DMS53 treated with DMSO at 0.1 percent for 48 hours (cell line): ENCODE measurements around the gene CPNE8.
A peak's percentile ranks its signal among the peaks of the same experiment; 100 is the strongest.
"Not testable (repeated sequence)": the region's sequence is repeated elsewhere in the genome, so short reads cannot be mapped to it uniquely, and the experiment has no call there.

ENCODE experiments used
- DNase-seq: peaks from one replicate; lab custom pipeline; 2025; ENCODE audit not compliant: unreplicated experiment; lab: John Stamatoyannopoulos, UW

Gene CPNE8

GRCh38 chr12:38744041-38744440 is 161.3 kb downstream of the CPNE8 start:
- no peak for DNase-seq

GRCh38 chr12:38742496-38742895 is 162.9 kb downstream of the CPNE8 start:
- not testable (repeated sequence) for DNase-seq

- no peak for DNase-seq
These were observed 168.6 kb downstream of the CPNE8 start for GRCh38 chr12:38736821-38737220.

- DNase-seq, result no peak
These were observed 172.6 kb downstream of the CPNE8 start for GRCh38 chr12:38732761-38733160.

GRCh38 chr12:38728894-38729293 is 176.5 kb downstream of the CPNE8 start:
- no peak for DNase-seq

- DNase-seq, result no peak
These were observed 183.7 kb downstream of the CPNE8 start for GRCh38 chr12:38721611-38722252.

- no peak for DNase-seq
These were observed 184.7 kb downstream of the CPNE8 start for GRCh38 chr12:38720661-38721060.

GRCh38 chr12:38713294-38713693 is 192.1 kb downstream of the CPNE8 start:
- no peak for DNase-seq

GRCh38 chr12:38711054-38711453 is 194.3 kb downstream of the CPNE8 start:
- DNase-seq, result no peak

GRCh38 chr12:38708466-38708865 is 196.9 kb downstream of the CPNE8 start:
- DNase-seq, result no peak

- DNase-seq, result no peak
These were observed 197.7 kb downstream of the CPNE8 start for GRCh38 chr12:38707648-38708047.

- DNase-seq, result no peak
These were observed 208.1 kb downstream of the CPNE8 start for GRCh38 chr12:38697289-38697688.

- DNase-seq, result no peak
These were observed 210.3 kb downstream of the CPNE8 start for GRCh38 chr12:38695057-38695456.

- DNase-seq, result no peak
These were observed 214.2 kb downstream of the CPNE8 start for GRCh38 chr12:38691164-38691563.

GRCh38 chr12:38690646-38691045 is 214.7 kb downstream of the CPNE8 start:
- DNase-seq, result no peak

GRCh38 chr12:38689704-38690103 is 215.7 kb downstream of the CPNE8 start:
- DNase-seq, result no peak

- no peak for DNase-seq
These were observed 216.2 kb downstream of the CPNE8 start for GRCh38 chr12:38689195-38689594.

GRCh38 chr12:38682521-38682920 is 222.9 kb downstream of the CPNE8 start:
- no peak for DNase-seq

GRCh38 chr12:38669530-38669929 is 235.9 kb downstream of the CPNE8 start:
- DNase-seq, result no peak

- no peak for DNase-seq
These were observed 236.3 kb downstream of the CPNE8 start for GRCh38 chr12:38669081-38669480.

- no peak for DNase-seq
These were observed 239.0 kb downstream of the CPNE8 start for GRCh38 chr12:38666425-38666824.

GRCh38 chr12:38664661-38665269 is 240.6 kb downstream of the CPNE8 start:
- peak; percentile 23 for DNase-seq

- DNase-seq, result no peak
These were observed 242.6 kb downstream of the CPNE8 start for GRCh38 chr12:38662829-38663228.
